ENCODE data around the gene ZFP36L1.

ZFP36L1 gene

GRCh38 chr14:68762953-68763764 is 29.7 kb downstream of the ZFP36L1 start:
- H3K9me2 ChIP-seq (replicated peaks; ENCODE audit: low read depth, low read length): no peaks in the 10 kb centered on the region
- H4K20me1 ChIP-seq (ENCODE audit: insufficient read depth, low read length, poor library complexity, severe bottlenecking): no peaks in the 10 kb centered on the region
- no peak overlapping the region for H2AFZ ChIP-seq (ENCODE audit: low read length)
- no peaks in the 10 kb centered on the region for H3F3A ChIP-seq (ENCODE audit: low read depth)
- H3K27me3 ChIP-seq (ENCODE audit: insufficient read depth, low read length, poor library complexity, severe bottlenecking): no peaks in the 10 kb centered on the region
- TF ChIP-seq, protein P1, sequence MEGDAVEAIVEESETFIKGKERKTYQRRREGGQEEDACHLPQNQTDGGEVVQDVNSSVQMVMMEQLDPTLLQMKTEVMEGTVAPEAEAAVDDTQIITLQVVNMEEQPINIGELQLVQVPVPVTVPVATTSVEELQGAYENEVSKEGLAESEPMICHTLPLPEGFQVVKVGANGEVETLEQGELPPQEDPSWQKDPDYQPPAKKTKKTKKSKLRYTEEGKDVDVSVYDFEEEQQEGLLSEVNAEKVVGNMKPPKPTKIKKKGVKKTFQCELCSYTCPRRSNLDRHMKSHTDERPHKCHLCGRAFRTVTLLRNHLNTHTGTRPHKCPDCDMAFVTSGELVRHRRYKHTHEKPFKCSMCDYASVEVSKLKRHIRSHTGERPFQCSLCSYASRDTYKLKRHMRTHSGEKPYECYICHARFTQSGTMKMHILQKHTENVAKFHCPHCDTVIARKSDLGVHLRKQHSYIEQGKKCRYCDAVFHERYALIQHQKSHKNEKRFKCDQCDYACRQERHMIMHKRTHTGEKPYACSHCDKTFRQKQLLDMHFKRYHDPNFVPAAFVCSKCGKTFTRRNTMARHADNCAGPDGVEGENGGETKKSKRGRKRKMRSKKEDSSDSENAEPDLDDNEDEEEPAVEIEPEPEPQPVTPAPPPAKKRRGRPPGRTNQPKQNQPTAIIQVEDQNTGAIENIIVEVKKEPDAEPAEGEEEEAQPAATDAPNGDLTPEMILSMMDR (conservative IDR thresholded peaks at IDR 0.05; ENCODE audit: low read length): no peak
- TF ChIP-seq EZH2phosphoT487 (IDR thresholded peaks at IDR 0.05; ENCODE audit: borderline replicate concordance): no peak
- peaks cover 25% of the 10 kb centered on the region for H3K4me1 ChIP-seq (ENCODE audit: insufficient read depth, low read length, poor library complexity, severe bottlenecking)
- no peaks in the 10 kb centered on the region for H3K36me3 ChIP-seq (ENCODE audit: insufficient read depth, low read length)
- no peak overlapping the region for H3K9ac ChIP-seq (ENCODE audit: low read depth, low read length, poor library complexity, severe bottlenecking)
- H3K4me2 ChIP-seq (ENCODE audit: low read depth, low read length, poor library complexity, severe bottlenecking): no peak overlapping the region
- H3K79me2 ChIP-seq (ENCODE audit: insufficient read depth, low read length): no peaks in the 10 kb centered on the region
- H3K9me3 ChIP-seq (ENCODE audit: insufficient read depth, low read depth, low read length): no peaks in the 10 kb centered on the region
- H3K4me3 ChIP-seq (ENCODE audit: low read length, poor library complexity, severe bottlenecking): no peak overlapping the region

GRCh38 chr14:68761391-68761790 is 31.5 kb downstream of the ZFP36L1 start:
- TF ChIP-seq, protein P1 (conservative IDR thresholded peaks at IDR 0.05; ENCODE audit: low read length): no peak
- TF ChIP-seq EZH2phosphoT487 (IDR thresholded peaks at IDR 0.05; ENCODE audit: borderline replicate concordance): no peak
- Histone ChIP-seq H3K4me3 (ENCODE audit: low read length, poor library complexity, severe bottlenecking) (no peak overlapping the region), H3K36me3 (ENCODE audit: insufficient read depth, low read length) (no peaks in the 10 kb centered on the region), H3K9me2 (replicated peaks; ENCODE audit: low read depth, low read length) (no peaks in the 10 kb centered on the region), H4K20me1 (ENCODE audit: insufficient read depth, low read length, poor library complexity, severe bottlenecking) (no peaks in the 10 kb centered on the region), H3K79me2 (ENCODE audit: insufficient read depth, low read length) (no peaks in the 10 kb centered on the region), H3K4me1 (ENCODE audit: insufficient read depth, low read length, poor library complexity, severe bottlenecking) (peaks cover 43% of the 10 kb centered on the region), H3K4me2 (ENCODE audit: low read depth, low read length, poor library complexity, severe bottlenecking) (no peak overlapping the region), H3F3A (ENCODE audit: low read depth) (no peaks in the 10 kb centered on the region), H2AFZ (ENCODE audit: low read length) (no peak overlapping the region), H3K9ac (ENCODE audit: low read depth, low read length, poor library complexity, severe bottlenecking) (no peak overlapping the region), H3K9me3 (ENCODE audit: insufficient read depth, low read depth, low read length) (no peaks in the 10 kb centered on the region), H3K27me3 (ENCODE audit: insufficient read depth, low read length, poor library complexity, severe bottlenecking) (no peaks in the 10 kb centered on the region)

- Histone ChIP-seq H4K20me1 (ENCODE audit: insufficient read depth, low read length, poor library complexity, severe bottlenecking) (no peaks in the 10 kb centered on the region), H3K9me3 (ENCODE audit: insufficient read depth, low read depth, low read length) (no peaks in the 10 kb centered on the region), H3F3A (ENCODE audit: low read depth) (no peaks in the 10 kb centered on the region), H3K9ac (ENCODE audit: low read depth, low read length, poor library complexity, severe bottlenecking) (no peak overlapping the region), H2AFZ (ENCODE audit: low read length) (no peak overlapping the region), H3K79me2 (ENCODE audit: insufficient read depth, low read length) (no peaks in the 10 kb centered on the region), H3K4me2 (ENCODE audit: low read depth, low read length, poor library complexity, severe bottlenecking) (no peak overlapping the region), H3K27me3 (ENCODE audit: insufficient read depth, low read length, poor library complexity, severe bottlenecking) (no peaks in the 10 kb centered on the region), H3K4me3 (ENCODE audit: low read length, poor library complexity, severe bottlenecking) (no peak overlapping the region), H3K9me2 (replicated peaks; ENCODE audit: low read depth, low read length) (no peaks in the 10 kb centered on the region), H3K36me3 (ENCODE audit: insufficient read depth, low read length) (no peaks in the 10 kb centered on the region), H3K4me1 (ENCODE audit: insufficient read depth, low read length, poor library complexity, severe bottlenecking) (peaks cover 49% of the 10 kb centered on the region)
- no peak for TF ChIP-seq EZH2phosphoT487 (IDR thresholded peaks at IDR 0.05; ENCODE audit: borderline replicate concordance)
- TF ChIP-seq, protein P1 (conservative IDR thresholded peaks at IDR 0.05; ENCODE audit: low read length): no peak
Observed at GRCh38 chr14:68760761-68761160, 32.1 kb downstream of the ZFP36L1 start.

All from Loucy (cell line).